ENCODE data around the gene IDE.

Gene IDE

GRCh38 chr10:92545556-92545955, 28.3 kb downstream of the IDE start:
- Histone ChIP-seq H3K9me3 (ENCODE audit: insufficient read depth, low read depth, low read length) (no peaks in the 10 kb centered on the region), H3K27me3 (ENCODE audit: insufficient read depth, low read length, poor library complexity, severe bottlenecking) (no peaks in the 10 kb centered on the region), H3K9me2 (replicated peaks; ENCODE audit: low read depth, low read length) (no peaks in the 10 kb centered on the region), H3K4me1 (ENCODE audit: insufficient read depth, low read length, poor library complexity, severe bottlenecking) (peaks cover 6% of the 10 kb centered on the region), H3K36me3 (ENCODE audit: insufficient read depth, low read length) (0 out of 2 replicates have a peak, but pooled peaks cover 5% of the 10 kb centered on the region), H3K4me3 (ENCODE audit: low read length, poor library complexity, severe bottlenecking) (no peak overlapping the region), H4K20me1 (ENCODE audit: insufficient read depth, low read length, poor library complexity, severe bottlenecking) (peaks cover 9% of the 10 kb centered on the region), H3K79me2 (ENCODE audit: insufficient read depth, low read length) (peaks cover 18% of the 10 kb centered on the region), H3K9ac (ENCODE audit: low read depth, low read length, poor library complexity, severe bottlenecking) (no peak overlapping the region), H3K4me2 (ENCODE audit: low read depth, low read length, poor library complexity, severe bottlenecking) (no peak overlapping the region), H3F3A (ENCODE audit: low read depth) (peaks cover 2% of the 10 kb centered on the region; the same call in 1 of the 2 replicates), H2AFZ (ENCODE audit: low read length) (no peak overlapping the region)
- no peak for TF ChIP-seq EZH2phosphoT487 (IDR thresholded peaks at IDR 0.05; ENCODE audit: borderline replicate concordance)
- TF ChIP-seq CTCF (conservative IDR thresholded peaks at IDR 0.05; ENCODE audit: low read length), result no peak

DNA sequence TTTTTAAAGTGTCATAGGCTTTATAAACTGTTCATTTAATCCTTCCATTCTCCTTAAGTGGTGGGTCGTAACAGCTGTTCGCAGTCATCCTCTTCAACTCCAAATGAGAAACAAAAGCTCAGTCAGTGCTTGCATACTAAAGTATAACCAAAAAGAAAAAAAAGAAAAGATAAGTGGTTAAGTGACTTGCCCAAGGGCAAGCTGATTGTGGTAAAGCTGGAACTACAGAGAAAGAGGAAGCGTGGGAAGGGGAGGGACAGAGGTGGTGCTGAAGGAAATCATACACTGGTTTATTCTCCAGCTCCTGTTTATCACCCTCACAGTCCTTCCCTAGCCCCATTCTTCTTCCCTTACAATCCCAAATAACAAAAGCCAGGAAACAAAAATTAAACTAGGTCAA, 29.6 kb downstream of the IDE start:
- H3K9ac ChIP-seq (ENCODE audit: low read depth, low read length, poor library complexity, severe bottlenecking), result no peak overlapping the region
- 0 out of 2 replicates have a peak, but pooled peaks cover 5% of the 10 kb centered on the region for H3K36me3 ChIP-seq (ENCODE audit: insufficient read depth, low read length)
- no peaks in the 10 kb centered on the region for H3K9me2 ChIP-seq (replicated peaks; ENCODE audit: low read depth, low read length)
- H3F3A ChIP-seq (ENCODE audit: low read depth), result peaks cover 2% of the 10 kb centered on the region; the same call in 1 of the 2 replicates
- H3K27me3 ChIP-seq (ENCODE audit: insufficient read depth, low read length, poor library complexity, severe bottlenecking), result no peaks in the 10 kb centered on the region
- H3K79me2 ChIP-seq (ENCODE audit: insufficient read depth, low read length), result peaks cover 21% of the 10 kb centered on the region
- H2AFZ ChIP-seq (ENCODE audit: low read length), result no peak overlapping the region
- no peak for TF ChIP-seq EZH2phosphoT487 (IDR thresholded peaks at IDR 0.05; ENCODE audit: borderline replicate concordance)
- TF ChIP-seq CTCF (conservative IDR thresholded peaks at IDR 0.05; ENCODE audit: low read length), result no peak
- no peak overlapping the region for H3K4me3 ChIP-seq (ENCODE audit: low read length, poor library complexity, severe bottlenecking)
- no peaks in the 10 kb centered on the region for H3K9me3 ChIP-seq (ENCODE audit: insufficient read depth, low read depth, low read length)
- H4K20me1 ChIP-seq (ENCODE audit: insufficient read depth, low read length, poor library complexity, severe bottlenecking), result peaks cover 9% of the 10 kb centered on the region
- H3K4me1 ChIP-seq (ENCODE audit: insufficient read depth, low read length, poor library complexity, severe bottlenecking), result peaks cover 6% of the 10 kb centered on the region
- peak overlapping the region; percentile 18 for H3K4me2 ChIP-seq (ENCODE audit: low read depth, low read length, poor library complexity, severe bottlenecking)

GRCh38 chr10:92542458-92542857, 31.4 kb downstream of the IDE start:
- H3F3A ChIP-seq (ENCODE audit: low read depth), result peaks cover 2% of the 10 kb centered on the region; the same call in 1 of the 2 replicates
- peaks cover 6% of the 10 kb centered on the region for H3K4me1 ChIP-seq (ENCODE audit: insufficient read depth, low read length, poor library complexity, severe bottlenecking)
- H3K27me3 ChIP-seq (ENCODE audit: insufficient read depth, low read length, poor library complexity, severe bottlenecking), result no peaks in the 10 kb centered on the region
- H4K20me1 ChIP-seq (ENCODE audit: insufficient read depth, low read length, poor library complexity, severe bottlenecking), result peaks cover 9% of the 10 kb centered on the region
- no peak overlapping the region for H3K4me2 ChIP-seq (ENCODE audit: low read depth, low read length, poor library complexity, severe bottlenecking)
- no peak overlapping the region for H2AFZ ChIP-seq (ENCODE audit: low read length)
- H3K36me3 ChIP-seq (ENCODE audit: insufficient read depth, low read length), result 0 out of 2 replicates have a peak, but pooled peaks cover 5% of the 10 kb centered on the region
- no peaks in the 10 kb centered on the region for H3K9me2 ChIP-seq (replicated peaks; ENCODE audit: low read depth, low read length)
- H3K9ac ChIP-seq (ENCODE audit: low read depth, low read length, poor library complexity, severe bottlenecking), result no peak overlapping the region
- H3K9me3 ChIP-seq (ENCODE audit: insufficient read depth, low read depth, low read length), result no peaks in the 10 kb centered on the region
- peaks cover 21% of the 10 kb centered on the region for H3K79me2 ChIP-seq (ENCODE audit: insufficient read depth, low read length)
- no peak overlapping the region for H3K4me3 ChIP-seq (ENCODE audit: low read length, poor library complexity, severe bottlenecking)
- TF ChIP-seq EZH2phosphoT487 (IDR thresholded peaks at IDR 0.05; ENCODE audit: borderline replicate concordance) (no peak), CTCF (conservative IDR thresholded peaks at IDR 0.05; ENCODE audit: low read length) (no peak)
